Liver (tissue), 9 donors: Measurements from ENCODE around the gene TBC1D4. TPM values are rescaled to one million over a fixed set of nuclear protein-coding genes. Genes with fewer than 3 reads are reported as not detected.

ENCODE experiments used
- DNase-seq: peaks from one replicate; pipeline ENCODE4 v3.0.0-alpha.2; 2017; ENCODE audit warnings: low spot score
- H3K27ac ChIP-seq, 2 donors: one replicate each; pipeline ENCODE4 v1.7.0; 2013; ENCODE audit warnings: inconsistent platforms in 2 of 2, low read length in 2 of 2, control low read depth in 1 of 2, low read depth in 1 of 2, mild to moderate bottlenecking in 1 of 2
- H3K27me3 ChIP-seq, 4 donors: one replicate each; pipeline versions ENCODE4 v1.6.1 to v1.7.0; 2013; ENCODE audit warnings: low read length in 3 of 4, inconsistent platforms in 1 of 4, mild to moderate bottlenecking in 1 of 4, moderate library complexity in 1 of 4; ENCODE audit not compliant: control insufficient read depth in 4 of 4, insufficient read depth in 4 of 4
- H3K36me3 ChIP-seq, 4 donors: one replicate each; pipeline versions ENCODE4 v1.6.1 to v1.7.0; 2013; ENCODE audit warnings: low read length in 3 of 4, mild to moderate bottlenecking in 3 of 4, low read depth in 1 of 4, moderate library complexity in 1 of 4; ENCODE audit not compliant: control insufficient read depth in 4 of 4, insufficient read depth in 3 of 4
- H3K4me1 ChIP-seq, 4 donors: one replicate each; pipeline versions ENCODE4 v1.6.1 to v1.7.0; 2013; ENCODE audit warnings: low read length in 3 of 4, mild to moderate bottlenecking in 3 of 4, moderate library complexity in 1 of 4; ENCODE audit not compliant: control insufficient read depth in 4 of 4, insufficient read depth in 4 of 4
- H3K4me3 ChIP-seq, 3 donors: one replicate each; pipeline versions ENCODE4 v1.6.1 to v1.7.0; 2013; ENCODE audit warnings: low read length in 3 of 3, control low read depth in 1 of 3, low read depth in 1 of 3, mild to moderate bottlenecking in 1 of 3
- H3K9ac ChIP-seq, 2 donors: one replicate each; pipeline ENCODE4 v1.7.0; 2013; ENCODE audit warnings: low read length in 2 of 2, mild to moderate bottlenecking in 2 of 2, moderate library complexity in 2 of 2, control low read depth in 1 of 2, low read depth in 1 of 2
- H3K9me3 ChIP-seq, 4 donors: one replicate each; pipeline versions ENCODE4 v1.6.1 to v1.7.0; 2013; ENCODE audit warnings: low read length in 3 of 4; ENCODE audit not compliant: control insufficient read depth in 4 of 4
- ATF3 ChIP-seq: IDR thresholded peaks from 2 replicates; pipeline ENCODE4 v1.6.1; 2016; ENCODE audit warnings: antibody characterized with exemption
- CTCF ChIP-seq: fragments of 150-350 bp; IDR thresholded peaks from 2 replicates; pipeline ENCODE4 v1.5.1; 2017; ENCODE audit warnings: improper control_type of control experiment, low read depth, low read length; ENCODE audit not compliant: missing input control
- EGR1 ChIP-seq, 2 donors: IDR thresholded peaks; 2 replicates each; pipeline ENCODE4 v1.6.1; 2016 to 2018; ENCODE audit warnings: antibody characterized with exemption in 2 of 2, low read depth in 2 of 2
- FOXA1 ChIP-seq: IDR thresholded peaks from 2 replicates; pipeline ENCODE4 v1.6.1; 2016; ENCODE audit warnings: antibody characterized with exemption
- FOXA2 ChIP-seq: IDR thresholded peaks from 2 replicates; pipeline ENCODE4 v1.6.1; 2016; ENCODE audit warnings: antibody characterized with exemption
- GABPA ChIP-seq, 2 donors: IDR thresholded peaks in 1 of 2; conservative IDR thresholded peaks in 1 of 2; 2 replicates each; pipeline ENCODE4 v1.6.1; 2016; ENCODE audit warnings: antibody characterized with exemption in 2 of 2, mild to moderate bottlenecking in 1 of 2, moderate library complexity in 1 of 2
- HNF4A ChIP-seq, 2 donors: conservative IDR thresholded peaks; 2 replicates each; pipeline ENCODE4 v1.6.1; 2016; ENCODE audit warnings: antibody characterized with exemption in 2 of 2, mild to moderate bottlenecking in 2 of 2
- HNF4G ChIP-seq: IDR thresholded peaks from 2 replicates; pipeline ENCODE4 v1.6.1; 2016; ENCODE audit warnings: antibody characterized with exemption
- JUND ChIP-seq, 2 donors: IDR thresholded peaks; 2 replicates each; pipeline ENCODE4 v1.6.1; 2016; ENCODE audit warnings: antibody characterized with exemption in 2 of 2
- RAD21 ChIP-seq, 2 donors: IDR thresholded peaks; 2 replicates each; pipeline ENCODE4 v1.6.1; 2016; ENCODE audit warnings: antibody characterized with exemption in 2 of 2, mild to moderate bottlenecking in 2 of 2
- RXRA ChIP-seq, 2 donors: IDR thresholded peaks; 2 replicates each; pipeline ENCODE4 v1.6.1; 2017 to 2018; ENCODE audit warnings: antibody characterized with exemption in 2 of 2, mild to moderate bottlenecking in 1 of 2
- SP1 ChIP-seq: IDR thresholded peaks from 2 replicates; pipeline ENCODE4 v1.6.1; 2018; ENCODE audit warnings: antibody characterized with exemption, mild to moderate bottlenecking
- TAF1 ChIP-seq: conservative IDR thresholded peaks from 2 replicates; pipeline ENCODE4 v1.6.1; 2016; ENCODE audit warnings: antibody characterized with exemption, mild to moderate bottlenecking
- YY1 ChIP-seq: IDR thresholded peaks from 2 replicates; pipeline ENCODE4 v1.6.1; 2016; ENCODE audit warnings: antibody characterized with exemption, mild to moderate bottlenecking
- WGBS: extraction: QIAGEN DNeasy Blood & Tissue Kit; methylation state at CpG from one replicate; pipeline ENCODE4 v1.1.7; 2013; 5-methylcytosine and 5-hydroxymethylcytosine counted together
- polyA plus RNA-seq, 2 donors: library from polyadenylated mRNA; stranded (reverse) in 1 of 2; unstranded in 1 of 2; fragments of 200-250 nt in 1 of 2; fragments of >200 nt in 1 of 2; fragmentation: Nextera tagmentation in 1 of 2; extraction: Ambion mirVana in 1 of 2; gene quantifications; one replicate each; pipeline versions ENCODE4 v1.2.1 to v1.2.3, GENCODE V29; 2013 to 2015
- total RNA-seq, 2 donors: library from RNA; depleted of rRNA; stranded (reverse); fragments of >200 nt; gene quantifications; one replicate each; pipeline ENCODE4 v1.2.3, GENCODE V29; 2014
- TF ChIP-seq, protein P1 (sequence below): IDR thresholded peaks from 2 replicates; pipeline ENCODE4 v1.6.1; 2016; ENCODE audit warnings: antibody characterized with exemption
- TF ChIP-seq, protein P2 (sequence below): IDR thresholded peaks from 2 replicates; pipeline ENCODE4 v1.6.1; 2016; ENCODE audit warnings: antibody characterized with exemption, mild to moderate bottlenecking
- TF ChIP-seq, protein P3 (sequence below): IDR thresholded peaks from 2 replicates; pipeline ENCODE4 v1.6.1; 2016; ENCODE audit warnings: antibody characterized with exemption
- donor health status: healthy.
- donor health status: healthy.
- donor health status: healthy.
- donor health status: healthy.
- donor health status: healthy.

TBC1D4 gene
- total and polyA plus RNA-seq, 4 donors, result 2.3 to 11.1 (median 6.5) TPM

- 97% methylated on average over 1 of the region's 1 CpG for WGBS
- H3K27ac ChIP-seq, result no peak overlapping the region
- peaks cover 0 to 9% (median 6%) of the 10 kb centered on the region in 4 donors for H3K4me1 ChIP-seq
- H3K4me3 ChIP-seq, result no peak overlapping the region
- no peak overlapping the region for H3K9ac ChIP-seq
- H3K27me3 ChIP-seq, result no peaks in the 10 kb centered on the region
- TF ChIP-seq HNF4A (conservative IDR thresholded peaks at IDR 0.05) (no peak), HNF4G (no peak), YY1 (no peak), RAD21 (IDR thresholded peaks at IDR 0.05) (no peak)
- TF ChIP-seq, protein P1, sequence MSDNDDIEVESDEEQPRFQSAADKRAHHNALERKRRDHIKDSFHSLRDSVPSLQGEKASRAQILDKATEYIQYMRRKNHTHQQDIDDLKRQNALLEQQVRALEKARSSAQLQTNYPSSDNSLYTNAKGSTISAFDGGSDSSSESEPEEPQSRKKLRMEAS, result no peak
- H3K36me3 ChIP-seq, result no peaks in the 10 kb centered on the region
- no peak for DNase-seq
- no peaks in the 10 kb centered on the region for H3K9me3 ChIP-seq
Observed at GRCh38 chr13:75370774-75371173, 111.2 kb downstream of the TBC1D4 start.

DNA sequence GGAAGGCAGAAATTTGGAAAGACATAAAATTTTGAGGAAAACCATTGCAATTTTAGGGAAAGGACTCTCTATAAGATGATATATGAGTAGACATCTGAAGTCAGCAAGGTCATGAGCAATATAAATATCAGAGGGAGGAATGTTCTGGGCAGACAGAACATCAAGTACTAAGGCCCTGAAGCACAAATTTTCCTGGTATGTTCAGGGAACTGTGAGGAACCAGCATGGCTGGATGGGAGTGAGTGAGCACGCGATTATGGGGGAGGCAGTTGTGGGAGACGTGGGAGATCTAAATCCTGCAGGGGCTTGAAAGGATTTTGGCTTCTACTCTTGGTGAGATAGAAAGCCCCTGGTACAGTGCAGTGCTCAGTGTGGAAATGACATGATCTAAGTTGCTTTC lies 112.0 kb downstream of the TBC1D4 start:
- no peak for TF ChIP-seq JUND (IDR thresholded peaks at IDR 0.05)
- no peak for TF ChIP-seq EGR1 (IDR thresholded peaks at IDR 0.05; ENCODE audit: low read depth in 2 of 2)
- no peak for TF ChIP-seq SP1
- no peak for TF ChIP-seq RXRA (IDR thresholded peaks at IDR 0.05)
- TF ChIP-seq, protein P1, result no peak
- TF ChIP-seq, protein P2, sequence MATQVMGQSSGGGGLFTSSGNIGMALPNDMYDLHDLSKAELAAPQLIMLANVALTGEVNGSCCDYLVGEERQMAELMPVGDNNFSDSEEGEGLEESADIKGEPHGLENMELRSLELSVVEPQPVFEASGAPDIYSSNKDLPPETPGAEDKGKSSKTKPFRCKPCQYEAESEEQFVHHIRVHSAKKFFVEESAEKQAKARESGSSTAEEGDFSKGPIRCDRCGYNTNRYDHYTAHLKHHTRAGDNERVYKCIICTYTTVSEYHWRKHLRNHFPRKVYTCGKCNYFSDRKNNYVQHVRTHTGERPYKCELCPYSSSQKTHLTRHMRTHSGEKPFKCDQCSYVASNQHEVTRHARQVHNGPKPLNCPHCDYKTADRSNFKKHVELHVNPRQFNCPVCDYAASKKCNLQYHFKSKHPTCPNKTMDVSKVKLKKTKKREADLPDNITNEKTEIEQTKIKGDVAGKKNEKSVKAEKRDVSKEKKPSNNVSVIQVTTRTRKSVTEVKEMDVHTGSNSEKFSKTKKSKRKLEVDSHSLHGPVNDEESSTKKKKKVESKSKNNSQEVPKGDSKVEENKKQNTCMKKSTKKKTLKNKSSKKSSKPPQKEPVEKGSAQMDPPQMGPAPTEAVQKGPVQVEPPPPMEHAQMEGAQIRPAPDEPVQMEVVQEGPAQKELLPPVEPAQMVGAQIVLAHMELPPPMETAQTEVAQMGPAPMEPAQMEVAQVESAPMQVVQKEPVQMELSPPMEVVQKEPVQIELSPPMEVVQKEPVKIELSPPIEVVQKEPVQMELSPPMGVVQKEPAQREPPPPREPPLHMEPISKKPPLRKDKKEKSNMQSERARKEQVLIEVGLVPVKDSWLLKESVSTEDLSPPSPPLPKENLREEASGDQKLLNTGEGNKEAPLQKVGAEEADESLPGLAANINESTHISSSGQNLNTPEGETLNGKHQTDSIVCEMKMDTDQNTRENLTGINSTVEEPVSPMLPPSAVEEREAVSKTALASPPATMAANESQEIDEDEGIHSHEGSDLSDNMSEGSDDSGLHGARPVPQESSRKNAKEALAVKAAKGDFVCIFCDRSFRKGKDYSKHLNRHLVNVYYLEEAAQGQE, result no peak
- TF ChIP-seq, protein P3, sequence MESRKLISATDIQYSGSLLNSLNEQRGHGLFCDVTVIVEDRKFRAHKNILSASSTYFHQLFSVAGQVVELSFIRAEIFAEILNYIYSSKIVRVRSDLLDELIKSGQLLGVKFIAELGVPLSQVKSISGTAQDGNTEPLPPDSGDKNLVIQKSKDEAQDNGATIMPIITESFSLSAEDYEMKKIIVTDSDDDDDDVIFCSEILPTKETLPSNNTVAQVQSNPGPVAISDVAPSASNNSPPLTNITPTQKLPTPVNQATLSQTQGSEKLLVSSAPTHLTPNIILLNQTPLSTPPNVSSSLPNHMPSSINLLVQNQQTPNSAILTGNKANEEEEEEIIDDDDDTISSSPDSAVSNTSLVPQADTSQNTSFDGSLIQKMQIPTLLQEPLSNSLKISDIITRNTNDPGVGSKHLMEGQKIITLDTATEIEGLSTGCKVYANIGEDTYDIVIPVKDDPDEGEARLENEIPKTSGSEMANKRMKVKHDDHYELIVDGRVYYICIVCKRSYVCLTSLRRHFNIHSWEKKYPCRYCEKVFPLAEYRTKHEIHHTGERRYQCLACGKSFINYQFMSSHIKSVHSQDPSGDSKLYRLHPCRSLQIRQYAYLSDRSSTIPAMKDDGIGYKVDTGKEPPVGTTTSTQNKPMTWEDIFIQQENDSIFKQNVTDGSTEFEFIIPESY, result no peak
- TF ChIP-seq HNF4G, result no peak
- no peak for TF ChIP-seq RAD21 (IDR thresholded peaks at IDR 0.05)
- no peak for TF ChIP-seq FOXA2
- no peak for TF ChIP-seq CTCF
- TF ChIP-seq GABPA (IDR thresholded peaks at IDR 0.05 in 1 of 2, conservative IDR thresholded peaks at IDR 0.05 in 1 of 2), result no peak
- no peak for TF ChIP-seq ATF3
- TF ChIP-seq TAF1, result no peak
- no peak for TF ChIP-seq FOXA1
- no peak for TF ChIP-seq HNF4A (conservative IDR thresholded peaks at IDR 0.05)
- no peak for TF ChIP-seq YY1
- H3K36me3 ChIP-seq, result no peaks in the 10 kb centered on the region
- H3K9ac ChIP-seq, result no peak overlapping the region
- H3K27ac ChIP-seq, result no peak overlapping the region
- H3K4me3 ChIP-seq, result no peak overlapping the region
- 94% methylated on average over 3 of the region's 3 CpGs for WGBS
- no peaks in the 10 kb centered on the region for H3K27me3 ChIP-seq
- peaks cover 0 to 9% (median 6%) of the 10 kb centered on the region in 4 donors for H3K4me1 ChIP-seq
- H3K9me3 ChIP-seq, result no peaks in the 10 kb centered on the region
- no peak for DNase-seq
